ENCODE data around the gene CREM.

Gene CREM

GRCh38 chr10:35136263-35136815 is 9.7 kb downstream of the CREM start:
- no peak for DNase-seq

GRCh38 chr10:35140126-35140525 is 13.5 kb downstream of the CREM start:
- DNase-seq = no peak

- no peak for DNase-seq
Observed at GRCh38 chr10:35140727-35141126, 14.1 kb downstream of the CREM start.

DNA sequence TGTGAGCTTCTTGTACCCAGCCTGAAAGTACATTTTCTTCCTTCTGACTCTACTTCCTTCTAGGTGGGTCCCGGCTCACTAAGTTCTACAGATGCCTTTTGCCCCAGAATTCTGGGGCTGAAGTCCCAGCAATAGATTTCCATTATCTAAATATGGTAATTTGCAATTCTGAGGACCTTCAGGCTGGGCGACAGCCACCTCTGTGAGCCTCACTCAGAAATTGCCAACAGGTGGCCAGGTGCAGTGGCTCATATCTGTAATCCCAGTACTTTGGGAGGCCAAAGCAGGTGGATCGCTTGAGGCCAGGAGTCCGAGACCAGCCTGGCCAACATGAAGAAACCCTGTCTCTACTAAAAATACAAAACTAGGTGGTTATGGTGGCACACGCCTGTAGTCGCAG is 23.7 kb downstream of the CREM start:
- DNase-seq = no peak

DNA sequence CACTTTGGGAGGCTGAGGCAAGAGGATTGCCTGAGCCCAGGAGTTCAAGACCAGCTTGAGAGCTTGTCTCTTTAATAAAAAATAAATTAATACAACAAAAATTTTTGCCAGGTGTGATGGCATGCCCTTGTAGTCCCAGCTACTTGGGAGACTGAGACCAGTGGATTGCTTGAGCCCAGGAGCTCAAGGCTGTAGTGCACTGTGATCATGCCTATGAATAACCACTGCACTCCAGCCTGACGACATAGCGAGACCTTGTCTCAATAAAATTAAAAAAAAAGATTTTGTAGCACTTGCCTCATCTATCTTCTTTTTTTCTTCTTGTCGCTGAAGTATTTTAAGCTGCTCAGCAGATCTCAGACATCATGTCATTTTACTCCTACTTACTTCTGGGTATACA is 26.3 kb downstream of the CREM start:
- DNase-seq = no peak

DNA sequence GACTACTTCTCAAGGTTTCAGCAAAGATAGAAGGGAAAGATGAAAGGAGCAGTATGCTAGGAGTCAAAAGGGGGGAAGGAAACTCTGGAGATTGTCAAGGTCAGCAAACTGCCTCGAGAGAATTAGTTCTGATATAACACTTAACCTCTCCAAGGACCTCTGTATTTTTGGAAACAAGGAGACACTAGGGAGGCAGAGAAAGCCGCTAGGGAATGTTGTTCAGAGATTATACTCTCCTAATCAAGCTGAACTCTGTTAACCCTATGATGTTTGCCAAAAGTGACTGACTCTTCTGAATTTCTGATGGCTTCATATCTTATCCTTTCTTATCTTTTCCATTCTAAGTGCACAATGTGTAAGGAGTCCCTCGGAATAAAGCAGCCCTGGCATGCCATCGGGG is 27.1 kb downstream of the CREM start:
- DNase-seq = no peak

DNA sequence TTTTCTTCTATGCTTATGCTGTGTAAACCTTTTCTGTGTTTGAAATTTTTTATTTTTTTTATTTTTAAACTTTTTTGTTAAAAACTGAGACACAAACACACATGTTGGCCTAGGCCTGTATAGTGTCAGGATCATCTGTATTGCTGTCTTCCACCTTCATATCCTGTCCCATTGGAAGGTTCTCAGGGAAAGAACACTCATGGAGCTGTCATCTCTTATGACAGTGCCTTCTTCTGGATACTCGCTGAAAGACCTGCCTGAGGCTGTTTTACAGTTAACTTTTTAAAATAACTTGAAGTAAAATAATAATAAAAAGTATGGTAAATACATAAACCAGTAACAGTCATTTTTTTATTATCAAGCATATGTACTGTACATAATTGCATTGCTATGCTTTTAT is 34.1 kb downstream of the CREM start:
- DNase-seq = no peak

DNA sequence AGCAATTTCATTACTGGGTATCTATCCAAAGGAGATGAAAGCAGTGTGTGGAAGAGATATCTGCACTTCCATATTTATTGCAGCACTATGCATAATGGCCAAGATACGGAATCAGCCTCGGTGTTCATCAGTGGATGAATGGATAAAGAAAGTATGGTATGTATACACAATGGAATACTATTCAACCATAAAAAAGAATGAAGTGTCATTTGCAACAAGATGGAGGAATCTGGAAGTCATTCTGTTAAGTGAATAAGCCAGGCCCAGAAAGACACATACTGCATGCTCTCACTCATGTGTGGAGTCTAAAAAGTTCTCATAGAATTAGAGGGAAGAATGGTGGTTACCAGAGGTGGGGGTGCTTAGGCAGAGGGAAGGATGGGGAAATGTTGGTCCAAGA is 35.3 kb downstream of the CREM start:
- no peak for DNase-seq

GRCh38 chr10:35165136-35165535 is 38.5 kb downstream of the CREM start:
- no peak for DNase-seq

- DNase-seq = no peak
Observed at GRCh38 chr10:35165811-35166210, 39.2 kb downstream of the CREM start.

DNA sequence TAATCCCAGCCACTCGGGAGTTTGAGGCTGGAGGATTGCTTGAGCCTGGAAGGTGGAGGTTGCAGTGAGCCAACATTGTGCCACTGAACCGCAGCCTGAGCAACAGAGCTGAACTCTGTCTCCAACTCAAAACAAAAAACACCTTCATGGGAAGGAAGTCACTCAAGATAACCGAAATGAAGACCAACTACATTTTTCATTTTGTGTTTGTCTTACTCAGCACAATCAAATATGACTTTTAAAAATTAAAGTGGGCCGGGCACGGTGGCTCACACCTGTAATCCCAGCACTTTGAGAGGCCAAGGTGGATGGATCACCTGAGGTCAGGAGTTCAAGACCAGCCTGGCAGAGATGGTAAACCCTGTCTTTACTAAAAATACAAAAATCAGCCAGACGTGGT is 40.0 kb downstream of the CREM start:
- no peak for DNase-seq

- no peak for DNase-seq
Observed at GRCh38 chr10:35167342-35167741, 40.7 kb downstream of the CREM start.

DNA sequence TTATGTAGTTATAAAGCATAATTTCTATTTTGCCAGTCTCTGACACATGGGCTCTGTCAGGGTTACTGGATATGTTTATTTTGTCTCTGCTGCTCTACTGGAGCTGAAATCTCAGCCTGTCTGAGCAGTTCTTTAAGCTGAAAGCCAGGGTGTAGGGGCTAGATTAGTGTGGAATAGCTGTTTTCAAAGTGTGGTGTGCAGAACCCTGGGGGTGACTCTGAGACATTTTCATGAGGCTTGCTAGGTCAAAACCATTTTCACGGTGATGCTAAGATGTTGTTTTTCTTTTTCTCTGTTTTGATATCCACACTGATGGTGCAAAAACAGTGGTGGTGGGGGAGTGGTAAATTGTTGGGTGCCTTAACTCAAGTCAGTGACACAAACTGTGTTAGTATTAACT is 45.5 kb downstream of the CREM start:
- no peak for DNase-seq

DNA sequence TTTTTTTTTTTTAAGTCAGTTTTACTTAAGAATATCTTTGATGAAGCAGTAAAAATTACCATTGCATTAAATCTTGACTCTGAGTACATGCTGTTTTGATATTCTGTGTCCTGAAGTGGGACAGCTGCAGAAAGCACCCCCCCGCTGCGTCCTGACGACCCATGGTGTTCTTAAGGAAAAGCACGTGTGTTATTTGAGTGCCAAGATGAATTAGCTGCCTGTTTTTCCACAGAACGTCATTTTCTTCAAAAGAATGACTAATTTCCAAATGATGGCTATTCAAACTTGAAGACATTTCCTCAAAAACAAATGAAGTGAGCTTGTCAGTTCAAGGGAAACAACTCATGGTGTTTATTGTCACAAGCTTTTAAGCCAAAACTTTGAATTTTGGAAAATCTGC is 45.9 kb downstream of the CREM start:
- no peak for DNase-seq

DNA sequence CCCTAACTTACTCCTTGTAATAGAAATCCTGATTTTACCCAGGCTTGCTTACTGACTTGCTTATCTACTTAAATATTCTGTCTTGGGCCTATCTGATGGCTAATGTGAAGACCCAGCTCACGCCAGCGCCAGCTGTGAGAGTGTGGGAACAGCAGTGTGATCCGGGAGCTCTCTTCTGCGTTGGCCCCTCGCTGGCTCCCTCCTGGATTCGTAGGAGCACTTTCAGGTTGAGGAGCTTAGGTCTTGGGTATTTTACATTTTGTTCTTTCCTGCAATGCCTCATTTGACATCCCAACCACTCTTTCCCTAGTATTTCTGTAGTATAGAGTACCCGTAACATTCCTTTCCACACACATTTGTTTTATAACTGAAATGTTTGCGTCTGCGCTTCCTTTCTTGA is 51.7 kb downstream of the CREM start:
- DNase-seq = no peak

DNA sequence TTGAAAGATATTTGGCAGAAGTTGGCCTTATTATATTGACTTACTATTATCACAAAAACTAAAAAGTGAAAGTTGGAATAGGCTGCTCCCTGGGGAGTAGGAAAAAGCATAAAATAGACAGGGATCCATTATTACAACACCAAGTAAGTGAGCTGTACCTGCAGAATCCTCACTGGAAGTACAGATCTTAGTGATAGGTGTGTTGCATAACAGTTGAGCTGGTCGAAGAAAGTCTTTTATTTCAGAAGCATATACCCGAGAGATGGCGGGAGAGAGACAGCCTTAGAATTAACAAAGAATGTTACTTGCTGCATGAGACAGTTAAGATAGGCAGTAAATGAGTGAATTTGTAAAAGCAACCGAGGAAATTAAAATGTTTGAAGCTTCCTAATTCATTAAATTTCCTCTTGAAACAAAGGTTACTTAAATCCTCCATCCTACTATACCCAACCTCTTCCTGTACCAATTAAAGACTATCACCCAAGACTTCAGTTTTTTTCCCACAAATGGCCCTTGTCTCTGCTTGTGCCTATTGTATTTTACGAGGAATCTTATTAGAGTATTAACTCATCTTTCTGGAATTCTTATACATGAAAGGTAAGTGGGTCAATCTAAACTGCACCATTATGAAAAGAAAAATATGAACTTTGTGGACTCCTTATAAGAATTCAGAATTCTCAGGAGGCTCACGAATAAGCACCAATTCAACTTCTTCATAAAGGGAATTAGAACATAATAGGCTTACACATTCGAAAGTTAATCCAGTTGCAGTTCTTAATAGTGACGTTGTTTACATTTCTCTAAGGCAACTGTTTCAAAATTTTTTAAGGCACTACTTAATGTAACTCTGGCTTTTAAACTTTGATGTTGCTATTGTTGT is 56.2 kb downstream of the CREM start:
- DNase-seq = no peak

DNA sequence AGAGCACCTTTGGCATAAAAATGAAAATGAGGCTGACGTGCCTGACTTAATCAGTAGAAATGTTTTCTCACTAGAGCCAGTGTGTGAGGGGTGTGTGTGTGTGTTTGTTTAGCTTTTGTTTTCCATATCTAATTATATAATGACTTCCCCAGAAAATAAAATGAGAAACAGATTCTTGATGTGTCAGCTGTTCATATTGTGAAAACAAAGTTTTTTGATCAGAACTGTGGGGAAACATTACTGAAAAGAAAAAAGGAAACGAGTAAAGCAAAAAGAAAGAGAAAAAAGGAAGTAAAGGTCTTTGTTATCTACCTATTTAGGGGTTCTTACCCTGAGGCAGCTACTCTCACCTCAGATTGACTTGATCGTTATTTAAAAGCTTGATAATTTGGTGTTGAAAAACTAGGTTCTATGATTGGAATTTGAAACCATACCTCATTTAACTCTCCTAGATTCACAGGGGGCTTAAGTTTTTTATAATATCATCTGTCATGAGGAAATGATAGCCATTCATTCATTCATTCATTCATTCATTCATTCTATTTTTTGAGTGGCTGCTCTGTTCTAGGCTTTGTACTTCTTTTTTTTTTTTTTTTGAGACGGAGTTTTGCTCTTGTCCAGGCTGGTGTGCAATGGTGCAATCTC is 58.0 kb downstream of the CREM start:
- no peak for DNase-seq

DNA sequence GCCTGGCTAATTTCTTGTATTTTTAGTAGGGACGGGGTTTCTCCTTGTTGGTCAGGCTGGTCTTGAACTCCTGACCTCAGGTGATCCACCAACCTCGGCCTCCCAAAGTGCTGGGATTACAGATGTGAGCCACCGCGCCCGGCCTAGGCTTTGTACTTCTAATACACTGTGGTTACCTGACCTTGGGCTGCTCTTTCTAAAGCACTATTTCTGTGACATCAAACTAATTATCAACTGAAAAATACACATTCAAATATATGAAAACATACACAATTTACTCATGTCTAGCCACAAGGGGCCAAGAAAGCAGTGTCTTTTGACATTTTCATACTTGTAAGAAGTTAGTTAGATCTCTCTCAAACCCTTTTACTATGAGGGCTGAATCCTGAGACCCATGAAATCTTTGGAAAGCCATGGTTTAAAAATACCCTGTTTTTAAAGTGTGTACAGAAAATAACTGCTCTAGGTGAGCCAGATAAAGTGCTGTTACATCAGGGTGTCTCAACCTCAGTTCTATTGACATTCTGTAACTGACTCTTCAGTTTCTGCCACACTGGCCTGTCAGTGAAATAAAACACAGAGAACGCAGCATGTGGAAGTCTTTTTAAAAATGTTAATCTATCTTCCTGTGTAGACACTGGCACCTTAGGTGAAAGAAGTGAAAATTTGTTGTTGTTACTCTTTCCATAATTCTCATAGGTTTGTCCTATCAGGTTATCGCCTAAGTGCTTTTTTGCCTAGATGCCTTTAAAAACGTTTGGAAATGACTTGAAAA is 58.8 kb downstream of the CREM start:
- no peak for DNase-seq

GRCh38 chr10:35188954-35189353 is 62.3 kb downstream of the CREM start:
- DNase-seq = no peak

DNA sequence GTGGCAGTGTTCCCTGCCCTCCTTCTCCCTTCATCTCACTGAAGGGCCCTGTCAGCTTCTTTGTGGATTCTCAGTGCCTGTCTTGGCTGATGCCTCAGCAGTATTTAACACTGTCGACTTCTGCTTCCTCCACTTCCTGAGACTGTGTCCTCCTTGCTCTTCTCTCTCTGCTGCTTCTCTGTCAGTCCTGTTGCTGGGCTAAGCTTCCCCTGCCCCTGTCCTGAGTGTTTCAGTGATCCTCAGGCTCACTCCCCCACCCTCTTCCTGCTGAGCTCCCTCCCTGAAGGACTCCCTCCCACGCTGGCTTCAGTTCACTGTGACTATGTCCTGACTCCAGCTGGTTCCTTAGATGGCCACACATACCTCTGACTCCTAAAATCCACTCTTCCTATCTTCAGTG is 64.9 kb downstream of the CREM start:
- no peak for DNase-seq

DNA sequence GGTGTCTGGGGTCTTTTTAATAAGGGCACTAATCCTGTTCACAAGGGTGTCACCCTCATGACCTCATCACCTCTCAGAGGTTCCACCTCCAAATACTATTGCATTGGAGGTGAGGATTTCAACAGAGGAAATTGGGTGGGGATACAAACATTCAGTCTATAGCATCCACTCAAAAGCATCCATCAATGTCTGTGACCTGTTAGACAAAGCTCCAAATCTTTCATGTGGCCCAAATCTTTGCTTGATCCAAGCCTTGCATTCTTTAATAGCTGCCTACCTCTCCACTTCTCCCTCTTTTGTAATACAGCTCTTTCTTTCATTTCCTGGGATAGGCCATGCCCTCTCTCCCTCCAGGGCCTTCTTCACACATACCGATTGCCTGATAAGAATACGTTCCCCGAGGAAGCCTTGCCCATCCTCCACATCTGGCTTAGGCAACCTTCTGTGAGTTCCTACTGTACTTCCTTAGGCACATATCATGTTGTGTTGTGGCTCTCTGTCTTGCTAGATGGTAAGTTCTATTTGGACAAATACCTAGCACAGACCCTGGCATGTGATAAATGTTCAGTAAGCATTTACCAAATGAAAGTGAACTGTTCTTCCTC is 66.1 kb downstream of the CREM start:
- no peak for DNase-seq

- no peak for DNase-seq
Observed at GRCh38 chr10:35194471-35194870, 67.8 kb downstream of the CREM start.

DNA sequence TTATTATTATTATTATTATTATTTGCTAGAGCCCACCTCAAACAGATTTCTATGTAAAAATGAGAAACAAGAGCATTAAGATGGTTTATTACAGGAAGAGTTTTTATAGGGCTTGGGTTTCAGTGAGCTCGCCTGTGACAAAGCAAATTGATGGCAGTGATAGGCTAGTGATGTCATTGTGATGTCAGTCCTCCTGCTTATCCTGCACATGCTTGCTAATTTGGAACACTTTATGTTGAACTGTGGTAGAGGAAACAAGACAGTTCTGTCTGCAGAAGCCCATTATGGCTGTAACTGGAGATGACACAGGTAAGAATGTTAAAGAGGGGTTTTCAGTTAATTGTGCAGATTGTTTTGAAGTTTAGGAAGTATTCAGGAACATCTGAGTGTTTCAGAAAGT is 68.3 kb downstream of the CREM start:
- no peak for DNase-seq
